ENCODE results near the gene ZFPL1. TPM values are rescaled to one million over a fixed set of nuclear protein-coding genes. Genes with fewer than 3 reads are reported as not detected.

ZFPL1 gene
- total and polyA plus RNA-seq, 2 donors (not counting 3 experiments of a cell fraction or from before 2014, with no cell fraction given), result 37.6 to 139 TPM

DNA sequence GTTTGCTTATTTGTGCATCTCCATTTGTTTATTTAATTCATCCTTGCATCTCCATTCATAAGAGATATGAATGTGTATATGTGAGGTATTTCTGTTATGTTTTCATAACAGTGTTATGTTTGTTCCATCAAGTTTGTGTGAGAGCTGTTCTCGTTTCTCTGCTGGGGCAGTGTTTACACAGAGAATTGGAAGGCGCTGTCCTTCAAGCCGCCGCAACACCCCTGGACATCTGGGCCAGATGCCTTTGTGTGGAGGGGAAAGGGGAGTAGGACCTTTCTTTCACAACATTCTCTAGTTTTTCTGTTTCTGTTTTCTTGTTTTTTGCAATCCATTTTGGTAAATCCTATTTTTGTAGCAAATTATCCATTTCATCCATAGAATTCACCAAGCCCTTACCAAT is 20.6 kb downstream of the ZFPL1 start:
- CTCF ChIA-PET, result interaction anchor here (3.5 kb wide), 1 partner anchor 7 kb away, joined by 22 read pairs; the partner anchor contains the start of gene TM7SF2
- POLR2A ChIA-PET, result no interaction called here
- no peak overlapping the region for H3K27ac ChIP-seq (ENCODE audit: insufficient read depth, low read depth, low read length)
- H3K9me1 ChIP-seq (replicated peaks; ENCODE audit: control insufficient read depth, extremely low read depth, insufficient read depth, low read length), result no peaks in the 10 kb centered on the region
- H3K4me3 ChIP-seq (replicated peaks in 1 of 3; ENCODE audit: insufficient read depth in 1 of 3, low read depth in 1 of 3, low read length in 3 of 3), result no peak overlapping the region
- H3K27me3 ChIP-seq (ENCODE audit: control insufficient read depth in 2 of 2, insufficient read depth in 2 of 2, low read length in 2 of 2), result no peaks in the 10 kb centered on the region
- H3K79me2 ChIP-seq (ENCODE audit: control insufficient read depth, insufficient read depth, low read length), result peaks cover 8% of the 10 kb centered on the region
- no peaks in the 10 kb centered on the region for H4K20me1 ChIP-seq (replicated peaks; ENCODE audit: control insufficient read depth, extremely low read depth, insufficient read depth, low read length)
- TF ChIP-seq EZH2 (IDR thresholded peaks at IDR 0.05; ENCODE audit: borderline replicate concordance, low read depth, low read length, severe bottlenecking) (no peak), POLR2AphosphoS5 (IDR thresholded peaks at IDR 0.05; ENCODE audit: insufficient read depth, low read depth, low read length) (no peak), JUN (IDR thresholded peaks at IDR 0.05; ENCODE audit: borderline replicate concordance, insufficient read depth, insufficient read length, low read depth) (no peak), POLR2A (IDR thresholded peaks at IDR 0.05; ENCODE audit: low read depth, low read length) (no peak)
- peaks cover 4% of the 10 kb centered on the region for H3K4me1 ChIP-seq (ENCODE audit: control insufficient read depth, extremely low read depth, insufficient read depth, low read length)
- H3K9me3 ChIP-seq (replicated peaks; ENCODE audit: control insufficient read depth, insufficient read depth, low read length), result no peaks in the 10 kb centered on the region
- peaks cover 0 to 14% of the 10 kb centered on the region in 2 experiments for H3K36me3 ChIP-seq (ENCODE audit: control insufficient read depth in 2 of 2, extremely low read depth in 1 of 2, insufficient read depth in 2 of 2, low read length in 2 of 2)
- dilution Hi-C loops (cut with MboI; ENCODE audit: extremely low pct_ligation_motif_present, low sequenced_read_pairs) (no loop called here), intact Hi-C loops (cut with micrococcal nuclease) (no loop called here)
- no peak overlapping the region for H3K9ac ChIP-seq (replicated peaks; ENCODE audit: extremely low read depth, insufficient read depth, low read length)
- DNase-seq (ENCODE audit: low read depth, low spot score) (no peak), FAIRE-seq (no peak)
- H3K4me2 ChIP-seq (ENCODE audit: insufficient read depth, low read length), result no peak overlapping the region
- BruUV-seq (replicated peaks), result no TSS peak
- no peak overlapping the region for H2AFZ ChIP-seq (ENCODE audit: low read depth, low read length)

DNA sequence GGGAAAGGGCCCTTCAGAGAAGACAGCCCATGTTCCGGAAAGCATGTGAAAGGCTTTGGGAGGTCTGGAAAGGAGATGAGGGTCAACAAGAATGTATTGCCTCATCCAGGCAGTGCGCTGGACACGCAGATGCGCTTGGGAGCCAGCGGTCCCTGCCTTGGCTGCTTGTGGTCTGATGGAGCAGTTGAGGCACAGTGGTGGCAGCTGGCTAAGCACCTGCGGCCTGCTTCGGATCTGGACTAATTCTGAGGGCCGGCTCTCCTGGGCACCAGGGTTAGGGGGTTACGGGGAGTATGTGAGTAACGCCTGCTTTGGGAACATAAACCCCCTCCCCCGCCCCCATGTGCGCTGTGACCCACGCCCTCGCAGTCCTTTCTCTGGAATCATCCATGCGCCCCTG is 23.1 kb downstream of the ZFPL1 start:
- H4K20me1 ChIP-seq (replicated peaks; ENCODE audit: control insufficient read depth, extremely low read depth, insufficient read depth, low read length), result no peaks in the 10 kb centered on the region
- CTCF ChIA-PET, result no interaction called here
- POLR2A ChIA-PET, result no interaction called here
- H3K4me2 ChIP-seq (ENCODE audit: insufficient read depth, low read length), result no peak overlapping the region
- no TSS peak for BruUV-seq (replicated peaks)
- FAIRE-seq, result no peak
- peaks cover 6% of the 10 kb centered on the region for H3K79me2 ChIP-seq (ENCODE audit: control insufficient read depth, insufficient read depth, low read length)
- intact Hi-C loops (cut with micrococcal nuclease), result no loop called here
- H2AFZ ChIP-seq (ENCODE audit: low read depth, low read length), result no peak overlapping the region
- H3K4me1 ChIP-seq (ENCODE audit: control insufficient read depth, extremely low read depth, insufficient read depth, low read length), result peaks cover 7% of the 10 kb centered on the region
- peaks cover 0 to 18% of the 10 kb centered on the region in 2 experiments for H3K36me3 ChIP-seq (ENCODE audit: control insufficient read depth in 2 of 2, extremely low read depth in 1 of 2, insufficient read depth in 2 of 2, low read length in 2 of 2)
- no peaks in the 10 kb centered on the region for H3K9me1 ChIP-seq (replicated peaks; ENCODE audit: control insufficient read depth, extremely low read depth, insufficient read depth, low read length)
- no peak overlapping the region for H3K9ac ChIP-seq (replicated peaks; ENCODE audit: extremely low read depth, insufficient read depth, low read length)
- no peak overlapping the region for H3K4me3 ChIP-seq (replicated peaks in 1 of 3; ENCODE audit: insufficient read depth in 1 of 3, low read depth in 1 of 3, low read length in 3 of 3)
- H3K27ac ChIP-seq (ENCODE audit: insufficient read depth, low read depth, low read length), result no peak overlapping the region
- H3K27me3 ChIP-seq (ENCODE audit: control insufficient read depth in 2 of 2, insufficient read depth in 2 of 2, low read length in 2 of 2), result no peaks in the 10 kb centered on the region
- DNase-seq (ENCODE audit: low read depth, low spot score), result no peak
- TF ChIP-seq POLR2AphosphoS5 (IDR thresholded peaks at IDR 0.05; ENCODE audit: insufficient read depth, low read depth, low read length) (no peak), JUN (IDR thresholded peaks at IDR 0.05; ENCODE audit: borderline replicate concordance, insufficient read depth, insufficient read length, low read depth) (no peak), CTCF (IDR thresholded peaks at IDR 0.05; ENCODE audit: extremely low read depth in 1 of 2, insufficient read depth in 1 of 2, low read depth in 1 of 2, low read length in 2 of 2) (no peak), MYC (IDR thresholded peaks at IDR 0.05; ENCODE audit: low read depth, low read length) (no peak), POLR2A (IDR thresholded peaks at IDR 0.05; ENCODE audit: low read depth, low read length) (no peak), GATA2 (IDR thresholded peaks at IDR 0.05; ENCODE audit: insufficient read depth, insufficient read length, low read depth, low read length) (no peak), EZH2 (IDR thresholded peaks at IDR 0.05; ENCODE audit: borderline replicate concordance, low read depth, low read length, severe bottlenecking) (no peak), MAX (IDR thresholded peaks at IDR 0.05; ENCODE audit: insufficient read depth, insufficient read length) (no peak), FOS (IDR thresholded peaks at IDR 0.05; ENCODE audit: borderline replicate concordance, insufficient read depth, low read length) (no peak)
- H3K9me3 ChIP-seq (replicated peaks; ENCODE audit: control insufficient read depth, insufficient read depth, low read length), result no peaks in the 10 kb centered on the region
- dilution Hi-C loops (cut with MboI; ENCODE audit: extremely low pct_ligation_motif_present, low sequenced_read_pairs), result no loop called here

Data from endothelial cell of umbilical vein (primary cell).